ENCODE measurements around the gene ENHO. TPM values are rescaled to one million over a fixed set of nuclear protein-coding genes. Genes with fewer than 3 reads are reported as not detected.

Gene ENHO
- total and polyA plus RNA-seq, 12 donors = 0.32 to 1.2 (median 0.46) TPM; not detected in 4

GRCh38 chr9:34498553-34498952, 24.2 kb downstream of the ENHO start:
- ATAC-seq (no peak), DNase-seq (no peak)
- H3K27ac ChIP-seq = no peak overlapping the region
- no peak overlapping the region for H3K4me3 ChIP-seq
- intact Hi-C loops (cut with DNase I) = loop anchor here in 3 of 10 donors (2.0 to 10.0 kb wide), 3 partner anchors 36 to 94 kb away; no protein-coding TSS in a partner anchor
- TF ChIP-seq, protein P1, sequence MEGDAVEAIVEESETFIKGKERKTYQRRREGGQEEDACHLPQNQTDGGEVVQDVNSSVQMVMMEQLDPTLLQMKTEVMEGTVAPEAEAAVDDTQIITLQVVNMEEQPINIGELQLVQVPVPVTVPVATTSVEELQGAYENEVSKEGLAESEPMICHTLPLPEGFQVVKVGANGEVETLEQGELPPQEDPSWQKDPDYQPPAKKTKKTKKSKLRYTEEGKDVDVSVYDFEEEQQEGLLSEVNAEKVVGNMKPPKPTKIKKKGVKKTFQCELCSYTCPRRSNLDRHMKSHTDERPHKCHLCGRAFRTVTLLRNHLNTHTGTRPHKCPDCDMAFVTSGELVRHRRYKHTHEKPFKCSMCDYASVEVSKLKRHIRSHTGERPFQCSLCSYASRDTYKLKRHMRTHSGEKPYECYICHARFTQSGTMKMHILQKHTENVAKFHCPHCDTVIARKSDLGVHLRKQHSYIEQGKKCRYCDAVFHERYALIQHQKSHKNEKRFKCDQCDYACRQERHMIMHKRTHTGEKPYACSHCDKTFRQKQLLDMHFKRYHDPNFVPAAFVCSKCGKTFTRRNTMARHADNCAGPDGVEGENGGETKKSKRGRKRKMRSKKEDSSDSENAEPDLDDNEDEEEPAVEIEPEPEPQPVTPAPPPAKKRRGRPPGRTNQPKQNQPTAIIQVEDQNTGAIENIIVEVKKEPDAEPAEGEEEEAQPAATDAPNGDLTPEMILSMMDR (IDR thresholded peaks at IDR 0.05) = no peak
- H3K9me3 ChIP-seq = no peaks in the 10 kb centered on the region
- WGBS, 2 donors = 36 to 40% methylated on average over 3 of the region's 3 CpGs
- H3K27me3 ChIP-seq = peaks cover 0 to 5% (median 0%) of the 10 kb centered on the region in 7 donors
- H3K36me3 ChIP-seq = no peaks in the 10 kb centered on the region
- peaks cover 0 to 26% (median 14%) of the 10 kb centered on the region in 9 donors for H3K4me1 ChIP-seq

- Histone ChIP-seq H3K36me3 (no peaks in the 10 kb centered on the region), H3K27ac (no peak overlapping the region), H3K9me3 (no peaks in the 10 kb centered on the region), H3K4me1 (peaks cover 0 to 8% (median 1%) of the 10 kb centered on the region in 9 donors), H3K4me3 (no peak overlapping the region), H3K27me3 (peaks cover 0 to 5% (median 0%) of the 10 kb centered on the region in 7 donors)
- 72 to 75% methylated on average over 6 of the region's 6 CpGs for whole genome bisulfite sequencing, 2 donors
- intact Hi-C loops (cut with DNase I) = loop anchor here in 2 of 10 donors (5.0 to 10.0 kb wide), 2 partner anchors 34 to 91 kb away; no protein-coding TSS in a partner anchor
- DNase-seq (no peak), ATAC-seq (no peak)
- TF ChIP-seq, protein P1 (IDR thresholded peaks at IDR 0.05) = no peak
Observed at GRCh38 chr9:34496149-34496712, 26.6 kb downstream of the ENHO start.

- 29 to 36% methylated on average over 8 of the region's 8 CpGs for WGBS, 2 donors
- Histone ChIP-seq H3K4me3 (no peak overlapping the region), H3K36me3 (no peaks in the 10 kb centered on the region), H3K9me3 (no peaks in the 10 kb centered on the region), H3K27ac (no peak overlapping the region), H3K4me1 (no peaks in the 10 kb centered on the region), H3K27me3 (no peaks in the 10 kb centered on the region)
- ATAC-seq (peak in 7 of 8 donors; percentile 46 to 80 (median 71)), DNase-seq (peak; percentile 57 to 70)
- TF ChIP-seq, protein P1 (IDR thresholded peaks at IDR 0.05) = no peak
- intact Hi-C loops (cut with DNase I) = loop anchor here in 1 of 10 donors (10.0 kb wide), 1 partner anchor 89 kb away; no protein-coding TSS in a partner anchor
Observed at GRCh38 chr9:34493972-34494535, 28.7 kb downstream of the ENHO start.

- H3K36me3 ChIP-seq = no peaks in the 10 kb centered on the region
- no peaks in the 10 kb centered on the region for H3K9me3 ChIP-seq
- no peaks in the 10 kb centered on the region for H3K27me3 ChIP-seq
- H3K27ac ChIP-seq = no peak overlapping the region
- DNase-seq = no peak
- no peaks in the 10 kb centered on the region for H3K4me1 ChIP-seq
- no peak for ATAC-seq
- TF ChIP-seq, protein P1 (IDR thresholded peaks at IDR 0.05) = no peak
- intact Hi-C loops (cut with DNase I) = loop anchor here in 1 of 10 donors (10.0 kb wide), 1 partner anchor 87 kb away; no protein-coding TSS in a partner anchor
- 12 to 35% methylated on average over 2 of the region's 2 CpGs for WGBS, 2 donors
- H3K4me3 ChIP-seq = no peak overlapping the region
Observed at GRCh38 chr9:34492051-34492450, 30.7 kb downstream of the ENHO start.
